HG02981 (cell line): ENCODE measurements around the gene THEM5.
"Not testable (repeated sequence)": the region's sequence is repeated elsewhere in the genome, so short reads cannot be mapped to it uniquely, and the experiment has no call there.

ENCODE experiments used
- ATAC-seq: cut with Tn5 transposase; IDR thresholded peaks from one replicate; pipeline ENCODE4 v1.9.1; 2021; ENCODE audit warnings: mild to moderate bottlenecking, moderate library complexity; ENCODE audit not compliant: unreplicated experiment

The THEM5 gene, protein sequence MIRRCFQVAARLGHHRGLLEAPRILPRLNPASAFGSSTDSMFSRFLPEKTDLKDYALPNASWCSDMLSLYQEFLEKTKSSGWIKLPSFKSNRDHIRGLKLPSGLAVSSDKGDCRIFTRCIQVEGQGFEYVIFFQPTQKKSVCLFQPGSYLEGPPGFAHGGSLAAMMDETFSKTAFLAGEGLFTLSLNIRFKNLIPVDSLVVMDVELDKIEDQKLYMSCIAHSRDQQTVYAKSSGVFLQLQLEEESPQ

DNA sequence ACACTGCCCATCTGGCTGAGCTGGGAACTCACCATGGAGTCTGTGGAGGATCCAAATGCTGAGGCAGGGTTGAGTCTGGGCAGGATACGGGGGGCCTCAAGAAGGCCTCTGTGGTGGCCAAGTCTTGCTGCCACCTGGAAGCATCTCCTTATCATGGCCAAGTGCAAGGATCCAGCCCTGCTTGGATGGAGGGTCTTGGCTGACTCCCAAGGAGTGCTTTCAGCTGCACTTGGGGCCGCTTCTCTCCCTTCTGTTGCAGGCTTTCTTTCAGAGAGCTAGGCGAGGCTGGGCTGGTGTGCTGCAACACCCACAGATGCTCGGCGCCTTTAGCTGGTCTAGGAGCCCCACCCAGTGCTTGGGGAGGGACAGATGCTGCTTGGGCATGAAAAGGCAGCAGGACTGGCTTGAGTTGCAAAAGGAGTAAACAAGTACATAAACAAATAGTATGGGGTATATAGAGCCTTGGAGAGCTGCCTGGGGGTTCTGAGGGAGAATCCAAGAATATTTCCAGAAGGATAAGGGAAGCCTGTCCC, at the start of gene THEM5:
Gene THEM5, minus strand, starts transcription at position 302 of the 533 bp plus-strand sequence. Its CDS starts 147 bp downstream, at position 155.
- no peak for ATAC-seq

DNA sequence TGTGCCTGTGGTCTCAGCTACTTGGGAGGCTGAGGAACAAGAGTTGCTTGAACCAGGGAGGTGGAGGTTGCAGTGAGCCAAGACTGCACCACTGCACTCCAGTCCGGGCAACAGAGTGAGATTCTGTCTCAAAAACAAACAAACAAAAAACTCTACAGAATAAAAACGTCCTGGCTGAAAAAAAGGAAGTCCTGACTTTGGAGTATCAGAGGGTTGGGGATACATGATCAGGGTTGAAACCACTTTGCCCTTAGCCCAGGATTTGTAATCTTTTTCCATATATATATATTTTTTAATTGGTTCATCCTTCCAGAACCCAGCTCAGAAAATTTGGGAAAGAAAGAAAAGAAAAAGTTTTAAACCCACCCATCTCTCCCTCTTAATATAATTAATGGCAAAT, 49.3 kb upstream of the THEM5 start:
- ATAC-seq: no peak

DNA sequence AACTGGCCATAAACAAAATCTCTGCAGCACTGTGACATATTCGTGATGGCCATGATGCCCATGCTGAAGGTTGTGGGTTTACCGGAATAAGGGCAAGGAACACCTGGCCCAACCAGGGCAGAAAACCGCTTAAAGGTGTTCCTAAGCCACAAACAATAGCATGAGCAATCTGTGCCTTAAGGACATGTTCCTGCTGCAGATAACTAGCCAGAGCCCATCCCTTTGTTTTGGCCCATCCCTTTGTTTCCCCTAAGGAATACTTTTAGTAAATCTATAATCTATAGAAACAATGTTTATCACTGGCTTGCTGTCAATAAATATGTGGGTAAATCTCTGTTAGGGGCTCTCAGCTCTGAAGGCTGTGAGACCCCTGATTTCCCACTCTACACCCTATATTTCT, 47.3 kb upstream of the THEM5 start:
- not testable (repeated sequence) for ATAC-seq

DNA sequence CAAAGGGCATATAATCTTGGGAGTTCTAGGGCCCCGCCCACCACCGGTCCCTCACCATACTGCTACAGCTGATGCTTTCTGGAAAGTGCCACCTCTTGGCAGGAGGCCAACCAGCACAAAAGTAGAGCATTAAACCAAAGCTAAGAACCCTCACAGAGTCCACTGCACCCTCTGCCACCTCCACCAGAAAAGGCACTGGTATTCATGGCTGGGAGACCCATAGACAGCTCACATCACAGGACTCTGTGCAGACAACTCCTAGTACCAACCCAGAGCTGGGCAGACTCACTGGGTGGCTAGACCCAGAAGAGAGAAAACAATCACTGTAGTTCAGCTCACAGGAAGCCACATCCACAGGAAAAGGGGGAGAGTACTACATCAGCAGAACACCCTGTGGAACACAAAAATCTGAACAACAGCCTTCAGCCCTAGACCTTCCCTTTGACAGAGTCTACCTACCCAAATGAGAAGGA, 45.0 kb upstream of the THEM5 start:
- ATAC-seq: no peak

DNA sequence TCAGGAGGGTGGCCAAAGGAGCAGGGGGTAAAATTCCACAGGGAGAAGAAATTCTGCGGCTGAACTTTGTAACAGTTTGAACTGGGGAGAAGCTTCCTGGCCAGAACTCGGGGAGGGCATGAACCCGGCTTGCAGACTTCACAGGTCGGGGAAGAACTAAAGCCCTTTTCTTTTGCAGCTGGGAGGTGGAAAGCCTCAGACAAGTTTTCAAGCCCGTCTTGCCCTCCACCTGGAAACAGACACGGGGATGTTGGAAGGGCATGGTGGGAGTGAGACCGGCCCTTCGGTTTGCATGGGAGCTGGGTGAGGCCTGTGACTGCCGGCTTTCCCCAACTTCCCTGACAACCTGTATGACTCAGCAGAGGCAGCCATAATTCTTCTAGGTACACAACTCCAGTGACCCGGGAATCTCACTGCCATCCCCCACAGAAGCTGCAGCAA, 44.5 kb upstream of the THEM5 start:
- no peak for ATAC-seq

DNA sequence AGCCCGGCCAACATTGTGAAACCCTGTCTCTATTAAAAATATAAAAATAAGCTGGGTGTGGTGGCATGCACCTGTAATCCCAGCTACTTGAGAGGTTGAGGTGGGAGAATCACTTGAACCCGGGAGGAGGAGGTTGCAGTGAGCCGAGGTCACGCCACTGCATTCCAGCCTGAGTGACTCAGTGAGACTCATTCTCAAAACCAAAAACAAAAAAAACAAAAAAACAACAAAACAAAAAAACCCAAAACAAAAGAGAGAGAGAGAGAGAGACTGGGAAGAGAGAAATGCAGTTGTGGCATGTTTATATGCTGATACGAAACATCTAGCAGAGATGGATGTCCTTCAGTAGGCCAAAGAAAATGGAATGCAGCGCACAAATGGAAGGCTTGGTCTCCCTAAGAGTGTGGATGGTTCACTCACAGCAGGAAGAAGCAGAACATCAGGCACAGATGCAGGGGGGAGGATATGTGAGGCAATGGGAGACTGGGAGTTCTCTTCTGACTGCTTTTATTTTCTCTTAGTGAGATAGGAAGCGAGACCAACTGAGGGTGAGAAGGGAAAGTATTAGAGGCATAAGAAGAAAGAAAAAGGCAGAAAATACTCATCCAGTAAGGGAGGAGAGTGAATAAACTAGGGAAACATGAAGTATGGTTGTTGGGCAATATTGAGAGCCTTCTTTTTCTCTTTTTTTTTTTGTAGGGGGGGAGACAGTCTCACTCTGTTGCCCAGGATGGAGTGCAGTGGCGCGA, 39.8 kb upstream of the THEM5 start:
- ATAC-seq: no peak

DNA sequence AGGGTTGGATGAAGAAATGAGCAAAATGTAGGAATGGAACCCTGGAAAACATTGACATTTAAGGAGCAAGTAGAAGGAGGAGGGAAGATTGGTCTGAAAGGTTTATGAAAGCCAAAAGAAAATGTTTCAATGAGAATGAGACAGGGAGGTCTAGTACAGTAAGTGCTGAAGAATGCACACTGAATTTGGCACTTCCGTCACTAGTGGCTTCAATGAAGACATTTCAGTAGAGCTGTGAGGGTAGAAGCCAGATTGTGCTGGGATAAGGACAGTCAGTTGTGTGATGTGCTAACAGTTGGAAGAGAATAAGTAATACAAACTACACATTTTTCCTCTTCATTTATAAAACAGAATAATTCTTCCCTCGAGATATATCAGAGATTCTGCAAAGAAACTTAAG, 38.7 kb upstream of the THEM5 start:
- no peak for ATAC-seq

DNA sequence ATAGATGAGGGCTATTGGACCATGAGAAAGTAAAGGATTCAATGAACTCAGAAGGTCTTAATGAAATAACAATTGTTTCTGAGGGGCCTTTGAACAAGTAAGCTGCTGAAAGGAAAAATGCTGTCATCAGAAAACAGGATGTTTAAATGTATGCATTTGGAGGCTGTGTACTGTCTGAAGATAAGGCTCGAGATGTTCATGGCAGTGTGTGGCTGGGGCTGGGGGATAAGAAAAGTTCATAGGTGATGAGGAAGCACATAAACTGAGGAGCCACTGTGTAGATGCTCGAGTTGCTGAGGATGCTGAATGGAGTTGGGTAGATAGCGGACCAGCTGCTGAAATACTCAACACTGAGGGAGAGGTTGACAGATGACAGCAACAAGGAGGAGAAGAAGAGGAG, 38.0 kb upstream of the THEM5 start:
- no peak for ATAC-seq

DNA sequence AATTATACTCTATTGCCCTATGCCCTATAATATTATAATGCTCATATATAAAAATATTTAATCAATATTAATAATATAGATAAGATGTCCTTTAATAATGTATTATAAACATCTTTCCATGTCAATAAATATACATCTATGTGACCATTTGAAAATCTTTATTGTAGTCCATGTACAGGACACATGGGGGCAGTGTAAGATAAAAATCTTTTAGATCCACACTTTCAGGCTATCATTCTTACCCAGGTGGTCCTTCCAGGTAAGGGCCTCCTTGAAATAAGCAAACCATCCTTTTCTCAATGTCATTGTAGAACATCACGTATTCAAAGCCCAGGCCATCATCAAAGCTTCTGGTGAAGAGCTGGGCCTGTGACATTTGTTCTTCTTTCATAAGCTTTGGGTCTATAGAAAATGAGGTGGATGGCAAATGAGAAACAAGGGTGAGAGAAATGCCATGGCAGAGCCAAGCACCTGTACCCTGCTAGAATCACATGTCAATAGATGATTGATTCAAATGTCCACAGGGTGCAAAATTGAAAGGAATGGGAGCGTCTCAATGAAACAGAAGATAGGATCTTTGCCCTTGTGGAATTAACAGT, 35.6 kb upstream of the THEM5 start:
- no peak for ATAC-seq

DNA sequence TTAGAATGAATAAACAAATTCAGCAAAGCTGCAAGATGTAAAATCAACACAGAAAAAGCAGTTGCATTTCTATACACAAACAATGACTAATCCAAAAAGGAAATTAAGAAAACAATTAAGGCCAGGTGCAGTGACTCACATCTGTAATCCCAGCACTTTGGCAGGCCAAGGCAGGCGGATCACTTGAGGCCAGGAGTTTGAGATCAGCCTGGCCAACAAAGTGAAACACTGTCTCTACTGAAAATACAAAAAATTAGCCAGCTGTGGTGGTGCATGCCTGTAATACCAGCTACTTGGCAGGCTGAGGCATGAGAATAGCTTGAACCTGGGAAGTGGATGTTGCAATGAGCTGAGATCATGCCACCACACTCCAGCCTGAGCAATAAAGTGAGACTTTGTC, 33.5 kb upstream of the THEM5 start:
- ATAC-seq: no peak

DNA sequence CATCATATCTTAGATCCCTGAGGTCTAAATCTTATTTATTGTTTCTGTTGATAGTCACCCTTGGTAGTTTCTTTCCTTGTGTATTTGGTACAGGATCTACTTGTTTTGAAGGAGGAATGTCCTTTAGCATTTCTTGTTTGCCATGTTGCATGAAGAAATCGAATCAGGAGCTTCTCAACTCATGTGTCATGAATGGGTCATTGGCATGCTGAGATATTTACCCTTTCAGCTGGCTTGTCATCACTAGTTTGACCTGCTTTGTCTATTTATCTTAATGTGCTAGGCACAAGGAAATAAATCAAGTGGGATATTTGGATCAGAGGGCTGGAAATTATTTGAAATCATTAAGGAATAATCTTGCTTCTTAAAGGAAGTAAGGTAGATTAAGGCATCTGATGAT, 32.0 kb upstream of the THEM5 start:
- ATAC-seq: no peak

DNA sequence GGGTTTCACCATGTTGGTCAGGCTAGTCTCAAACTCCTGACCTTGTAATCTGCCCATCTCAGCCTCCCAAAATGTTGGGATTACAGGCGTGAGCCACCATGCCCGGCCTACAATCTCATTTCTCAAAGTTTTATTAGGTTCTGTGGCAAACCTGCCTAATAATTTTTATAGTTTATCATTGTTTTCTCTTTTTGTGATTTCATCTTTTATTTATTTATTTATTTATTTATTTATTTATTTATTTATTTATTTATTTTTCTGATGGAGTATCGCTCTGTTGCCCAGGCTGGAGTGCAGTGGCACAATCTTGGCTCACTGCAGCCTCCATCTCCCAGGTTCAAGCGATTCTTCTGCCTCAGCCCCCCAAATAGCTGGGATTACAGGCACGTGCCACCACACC, 31.4 kb upstream of the THEM5 start:
- ATAC-seq: not testable (repeated sequence)

DNA sequence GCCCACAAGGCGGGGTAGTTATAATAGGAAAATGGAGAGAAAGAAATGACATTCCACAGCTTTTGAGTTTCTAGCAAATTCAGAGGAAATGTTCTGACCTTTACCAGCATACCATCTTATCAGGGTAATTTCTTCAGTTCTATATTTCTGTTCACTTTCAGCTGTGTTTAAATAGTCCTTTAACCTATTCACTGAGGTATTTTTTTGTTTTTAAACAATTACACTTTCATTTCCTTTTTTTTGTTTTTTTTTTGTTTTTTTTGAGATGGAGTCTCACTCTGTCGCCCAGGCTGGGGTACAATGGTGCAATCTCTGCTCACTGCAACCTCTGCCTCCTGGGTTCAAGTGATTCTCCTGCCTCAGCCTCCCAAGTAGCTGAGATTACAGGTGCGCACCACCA, 30.9 kb upstream of the THEM5 start:
- not testable (repeated sequence) for ATAC-seq

DNA sequence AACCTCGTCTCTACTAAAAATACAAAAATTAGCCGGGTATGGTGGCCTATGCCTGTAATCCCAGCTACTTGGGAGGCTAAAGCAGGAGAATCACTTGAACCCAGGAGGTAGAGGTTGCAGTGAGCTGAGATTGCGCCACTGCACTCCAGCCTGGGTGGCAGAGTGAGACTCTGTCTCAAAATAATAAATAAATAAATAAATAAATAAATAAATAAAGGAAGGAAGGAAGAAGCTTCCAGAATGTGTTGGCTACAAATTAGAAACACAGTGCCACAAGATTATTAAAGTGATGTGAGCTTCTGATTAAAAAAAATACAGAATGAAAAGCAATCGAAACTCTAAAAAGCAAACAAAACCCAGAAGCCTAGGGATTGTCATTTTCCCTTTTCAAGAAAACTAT, 30.4 kb upstream of the THEM5 start:
- ATAC-seq: not testable (repeated sequence)

DNA sequence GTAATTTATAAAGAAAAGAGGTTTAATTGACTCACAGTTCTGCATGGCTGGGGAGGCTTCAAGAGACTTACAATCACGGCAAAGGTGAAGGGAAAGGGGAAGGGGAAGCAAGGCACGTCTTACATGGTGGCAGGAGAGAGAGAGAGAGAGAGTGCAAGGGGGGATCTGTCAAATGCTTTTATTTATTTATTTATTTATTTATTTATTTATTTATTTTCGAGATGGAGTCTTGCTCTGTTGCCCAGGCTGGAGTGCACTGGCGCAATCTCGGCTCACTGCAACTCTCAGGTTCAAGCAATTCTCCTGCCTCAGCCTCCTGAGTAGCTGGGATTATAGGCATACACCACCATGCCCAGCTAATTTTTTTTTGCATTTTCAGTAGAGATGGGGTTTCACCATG, 29.4 kb upstream of the THEM5 start:
- not testable (repeated sequence) for ATAC-seq

DNA sequence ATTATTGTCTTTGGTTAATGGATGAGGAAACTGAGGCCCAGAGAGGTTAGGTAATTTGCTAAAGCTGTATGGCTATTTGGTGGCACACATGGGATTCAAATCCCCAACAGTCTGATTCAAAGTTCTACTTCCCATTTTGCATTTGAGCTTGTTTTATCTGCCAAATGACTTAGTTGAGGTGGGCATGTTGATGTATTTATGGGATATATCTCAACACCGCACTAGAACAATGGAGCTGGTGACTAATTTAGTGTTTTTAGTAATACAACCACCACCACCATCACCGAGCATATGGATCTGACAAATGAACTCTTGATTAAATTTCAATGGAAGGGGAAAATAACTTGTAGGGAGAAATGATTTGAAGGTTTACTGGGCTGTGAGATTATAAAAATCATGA, 29.0 kb upstream of the THEM5 start:
- ATAC-seq: no peak

DNA sequence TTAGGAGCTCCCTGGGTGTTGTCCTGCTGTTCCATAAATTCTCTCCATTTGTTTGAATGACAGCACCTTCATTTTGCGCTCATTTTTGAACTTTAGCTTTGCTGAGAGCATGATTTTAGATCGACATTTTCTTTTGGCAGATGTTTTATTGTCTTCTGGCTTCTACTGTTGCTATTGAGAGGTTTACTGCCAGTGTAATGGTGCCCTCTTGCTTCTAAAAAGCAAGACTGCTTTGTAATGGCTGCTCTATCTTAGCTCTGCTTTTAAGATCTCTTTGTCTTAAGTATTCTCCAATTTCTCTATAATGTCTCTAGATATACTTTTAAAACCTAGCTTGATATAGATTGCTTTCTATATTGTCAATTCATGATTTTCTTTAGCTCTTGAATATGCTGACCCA, 28.0 kb upstream of the THEM5 start:
- no peak for ATAC-seq

DNA sequence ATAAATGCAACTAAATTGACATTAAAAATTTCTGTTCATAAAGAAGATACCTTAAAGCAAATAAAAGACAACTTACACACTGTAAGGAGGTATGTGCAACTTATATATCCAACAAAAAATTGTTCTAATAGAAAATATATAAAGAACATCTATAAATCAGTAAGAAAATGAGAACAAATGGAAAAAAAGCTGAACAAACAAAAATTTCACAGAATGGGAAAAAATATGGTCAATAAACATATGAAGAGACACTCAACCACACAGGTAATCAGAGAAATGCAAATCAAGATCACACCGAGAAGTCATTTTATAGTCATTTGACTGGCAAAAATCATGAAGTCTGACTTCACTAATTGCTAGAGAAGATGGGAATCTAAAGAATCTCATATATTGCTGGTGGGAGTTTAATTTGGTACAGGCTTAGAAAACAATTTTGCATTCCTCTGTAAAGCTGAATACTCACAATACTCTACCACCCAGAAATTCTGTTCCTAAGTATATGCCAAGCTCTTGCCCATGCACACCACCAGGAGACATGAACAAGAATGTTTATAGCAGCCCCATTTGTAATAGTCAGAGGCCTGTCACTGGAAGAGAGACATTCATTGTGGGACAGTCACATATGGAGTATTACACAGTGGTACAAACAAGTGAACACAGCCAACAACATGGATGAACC, 22.0 kb upstream of the THEM5 start:
- ATAC-seq: no peak

DNA sequence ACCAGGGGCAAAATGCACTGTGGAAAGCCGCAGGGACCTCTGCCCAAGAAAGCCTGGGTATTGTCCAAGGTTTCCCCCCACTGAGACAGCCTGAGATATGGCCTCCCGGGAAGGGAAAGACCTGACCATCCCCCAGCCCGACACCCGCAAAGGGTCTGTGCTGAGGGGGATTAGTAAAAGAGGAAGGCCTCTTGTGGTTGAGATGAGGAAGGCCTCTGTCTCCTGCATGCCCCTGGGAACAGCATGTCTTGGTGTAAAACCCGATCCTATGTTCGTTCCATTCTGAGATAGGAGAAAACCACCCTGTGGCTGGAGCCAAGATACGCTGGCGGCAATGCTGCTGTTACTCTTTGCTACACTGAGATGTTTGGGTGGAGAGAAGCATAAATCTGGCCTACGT, 19.3 kb upstream of the THEM5 start:
- not testable (repeated sequence) for ATAC-seq

DNA sequence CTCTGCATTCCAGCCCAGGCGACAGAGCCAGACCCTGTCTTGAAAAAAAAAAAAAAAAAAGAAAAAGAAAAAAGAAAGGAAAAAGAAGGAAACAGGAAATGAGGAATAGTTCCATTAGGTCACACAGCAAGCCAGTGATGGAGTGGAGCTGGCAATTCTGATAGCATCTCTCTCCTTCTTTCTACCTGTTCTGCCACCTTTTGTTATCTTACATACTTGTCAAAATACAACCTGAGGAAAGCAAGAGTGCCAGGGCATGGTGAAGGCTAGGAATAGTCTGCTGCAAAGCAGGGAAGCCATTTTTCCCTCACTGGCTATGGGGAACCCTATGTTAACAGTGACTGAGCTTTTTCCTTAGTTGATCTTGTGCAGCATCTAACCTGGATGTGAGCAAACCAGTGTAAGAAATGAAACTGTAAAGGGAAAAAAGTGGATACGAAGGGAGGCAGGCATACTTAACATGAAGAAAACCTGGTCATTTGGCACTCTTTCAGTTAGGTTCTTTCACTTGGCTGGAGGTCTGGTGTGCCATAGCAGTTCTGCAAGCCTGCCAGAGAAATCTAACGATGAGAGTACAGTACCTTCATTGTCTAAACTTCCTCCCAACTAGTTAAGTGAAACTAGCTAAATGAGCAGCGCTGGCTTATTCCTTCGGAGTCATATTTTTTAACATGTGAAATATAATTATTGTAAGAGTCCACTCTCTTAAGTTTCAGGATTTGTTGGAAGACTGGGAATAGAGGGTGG, 17.9 kb upstream of the THEM5 start:
- ATAC-seq: no peak
